ENCODE results near the gene MEN1. TPM values are rescaled to one million over a fixed set of nuclear protein-coding genes. Genes with fewer than 3 reads are reported as not detected.
"Not testable (repeated sequence)": the region's sequence is repeated elsewhere in the genome, so short reads cannot be mapped to it uniquely, and the experiment has no call there.

MEN1 gene
- total RNA-seq, 1 experiment from 2014 or later: 32.7 TPM

DNA sequence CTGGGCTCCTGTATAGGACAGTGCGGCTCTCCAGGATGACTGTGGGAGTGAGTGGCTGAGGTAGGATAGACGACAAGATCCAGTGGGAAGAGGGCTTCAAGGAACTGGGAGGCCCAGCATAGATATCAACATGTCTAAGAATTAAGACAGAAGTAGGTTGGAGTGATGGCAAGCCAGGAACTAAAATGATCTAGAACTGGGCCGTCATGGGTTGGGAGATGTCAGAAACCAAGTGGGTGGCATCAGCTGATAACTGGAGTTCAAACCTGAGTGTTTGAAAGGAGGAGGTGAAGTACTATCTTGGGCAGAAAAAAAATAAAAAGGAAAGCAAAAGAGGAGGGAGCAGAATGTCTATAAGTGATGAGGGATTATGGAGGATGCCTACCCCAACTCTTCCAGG, 7.1 kb upstream of the MEN1 start:
- DNase-seq: no peak
- peaks cover 5% of the 10 kb centered on the region for H3K4me1 ChIP-seq

DNA sequence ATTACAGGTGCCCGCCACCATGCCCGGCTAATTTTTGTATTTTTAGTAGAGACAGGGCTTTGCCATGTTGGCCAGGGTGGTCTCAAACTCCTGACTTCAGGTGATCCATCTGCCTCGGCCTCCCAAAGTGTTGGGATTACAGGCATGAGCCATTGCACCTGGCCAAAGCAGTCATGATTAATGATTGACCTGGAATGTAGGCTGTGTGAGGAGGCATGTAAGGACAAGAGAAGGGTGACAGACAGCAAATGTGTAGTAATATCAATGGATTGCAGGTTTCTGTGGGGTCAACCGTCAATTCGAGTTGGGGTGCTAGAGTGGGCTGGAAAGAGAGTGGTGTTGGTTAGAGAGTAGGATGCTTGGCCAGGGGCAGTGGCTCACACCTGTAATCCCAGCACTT, 5.1 kb upstream of the MEN1 start:
- H3K36me3 ChIP-seq (ENCODE audit: control insufficient read depth, insufficient read depth, low read length); H3K4me3 ChIP-seq (ENCODE audit: low read depth, low read length); BruUV-seq (replicated peaks); H3K27me3 Mint-ChIP-seq (ENCODE audit: insufficient read depth, unreplicated experiment); H3K4me3 Mint-ChIP-seq (ENCODE audit: unreplicated experiment); H3K36me3 Mint-ChIP-seq (ENCODE audit: insufficient read depth, unreplicated experiment); POLR2A ChIA-PET; H3K27ac Mint-ChIP-seq (ENCODE audit: unreplicated experiment); H3K27me3 ChIP-seq (replicated peaks; ENCODE audit: control insufficient read depth, insufficient read depth, low read length); H3K4me1 ChIP-seq; H3K4me1 Mint-ChIP-seq (ENCODE audit: low read depth, unreplicated experiment); H3K9me3 Mint-ChIP-seq (ENCODE audit: unreplicated experiment); intact Hi-C loops (cut with micrococcal nuclease; ENCODE audit: unreplicated experiment); H3K9me3 ChIP-seq: not testable (repeated sequence)
- peak; percentile 37 to 62 for DNase-seq
- CTCF ChIA-PET: interaction anchor here (0.6 kb wide), 1 partner anchor 261 kb away, joined by 3 read pairs; no protein-coding TSS in a partner anchor

More for the DNA sequence above, 7.1 kb upstream of the MEN1 start:
- Mint-ChIP-seq H3K27ac (ENCODE audit: unreplicated experiment) (no peak overlapping the region), H3K27me3 (ENCODE audit: insufficient read depth, unreplicated experiment) (no peaks in the 10 kb centered on the region), H3K4me1 (ENCODE audit: low read depth, unreplicated experiment) (peaks cover 7% of the 10 kb centered on the region), H3K9me3 (ENCODE audit: unreplicated experiment) (no peaks in the 10 kb centered on the region), H3K36me3 (ENCODE audit: insufficient read depth, unreplicated experiment) (peaks cover 5% of the 10 kb centered on the region), H3K4me3 (ENCODE audit: unreplicated experiment) (no peak overlapping the region)
- Histone ChIP-seq H3K27me3 (replicated peaks; ENCODE audit: control insufficient read depth, insufficient read depth, low read length) (no peaks in the 10 kb centered on the region), H3K36me3 (ENCODE audit: control insufficient read depth, insufficient read depth, low read length) (no peaks in the 10 kb centered on the region), H3K4me3 (ENCODE audit: low read depth, low read length) (no peak overlapping the region), H3K9me3 (no peaks in the 10 kb centered on the region)
- BruUV-seq (replicated peaks): no TSS peak
- TF ChIP-seq, protein P1, sequence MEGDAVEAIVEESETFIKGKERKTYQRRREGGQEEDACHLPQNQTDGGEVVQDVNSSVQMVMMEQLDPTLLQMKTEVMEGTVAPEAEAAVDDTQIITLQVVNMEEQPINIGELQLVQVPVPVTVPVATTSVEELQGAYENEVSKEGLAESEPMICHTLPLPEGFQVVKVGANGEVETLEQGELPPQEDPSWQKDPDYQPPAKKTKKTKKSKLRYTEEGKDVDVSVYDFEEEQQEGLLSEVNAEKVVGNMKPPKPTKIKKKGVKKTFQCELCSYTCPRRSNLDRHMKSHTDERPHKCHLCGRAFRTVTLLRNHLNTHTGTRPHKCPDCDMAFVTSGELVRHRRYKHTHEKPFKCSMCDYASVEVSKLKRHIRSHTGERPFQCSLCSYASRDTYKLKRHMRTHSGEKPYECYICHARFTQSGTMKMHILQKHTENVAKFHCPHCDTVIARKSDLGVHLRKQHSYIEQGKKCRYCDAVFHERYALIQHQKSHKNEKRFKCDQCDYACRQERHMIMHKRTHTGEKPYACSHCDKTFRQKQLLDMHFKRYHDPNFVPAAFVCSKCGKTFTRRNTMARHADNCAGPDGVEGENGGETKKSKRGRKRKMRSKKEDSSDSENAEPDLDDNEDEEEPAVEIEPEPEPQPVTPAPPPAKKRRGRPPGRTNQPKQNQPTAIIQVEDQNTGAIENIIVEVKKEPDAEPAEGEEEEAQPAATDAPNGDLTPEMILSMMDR (IDR thresholded peaks at IDR 0.05; ENCODE audit: insufficient read depth in 1 of 2, low read depth in 1 of 2, low read length in 1 of 2, severe bottlenecking in 1 of 2, unreplicated experiment in 1 of 2): no peak
- intact Hi-C loops (cut with micrococcal nuclease; ENCODE audit: unreplicated experiment): no loop called here
- CTCF ChIA-PET: no interaction called here
- POLR2A ChIA-PET: no interaction called here

DNA sequence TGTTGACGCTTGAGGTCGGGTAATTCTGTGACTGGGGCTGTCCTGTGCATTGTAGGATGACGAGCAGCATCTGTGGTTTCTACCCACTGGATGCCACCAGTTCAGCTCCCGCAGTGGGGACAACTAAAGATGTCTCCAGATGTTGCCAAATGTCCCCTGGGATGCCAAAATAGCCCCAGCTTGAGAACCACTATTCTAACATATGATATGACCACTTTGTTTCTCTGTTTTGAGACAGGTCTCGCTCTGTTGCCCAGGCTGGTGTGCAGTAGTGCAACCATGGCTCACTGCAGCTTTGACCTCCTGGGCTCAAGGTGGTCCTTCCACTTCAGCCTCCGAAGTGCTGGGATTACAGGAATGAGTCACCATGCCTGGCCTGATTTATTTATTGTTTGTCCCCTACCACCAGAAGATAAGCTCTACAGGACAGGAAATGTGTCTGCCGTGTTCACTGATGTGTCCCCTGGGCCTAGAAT, 4.4 kb upstream of the MEN1 start:
- DNase-seq: no peak
- TF ChIP-seq, protein P1 (IDR thresholded peaks at IDR 0.05; ENCODE audit: insufficient read depth in 1 of 2, low read depth in 1 of 2, low read length in 1 of 2, severe bottlenecking in 1 of 2, unreplicated experiment in 1 of 2): no peak
- Mint-ChIP-seq H3K4me3 (ENCODE audit: unreplicated experiment) (no peak overlapping the region), H3K27ac (ENCODE audit: unreplicated experiment) (no peak overlapping the region), H3K36me3 (ENCODE audit: insufficient read depth, unreplicated experiment) (peaks cover 13% of the 10 kb centered on the region), H3K27me3 (ENCODE audit: insufficient read depth, unreplicated experiment) (no peaks in the 10 kb centered on the region), H3K4me1 (ENCODE audit: low read depth, unreplicated experiment) (peaks cover 7% of the 10 kb centered on the region), H3K9me3 (ENCODE audit: unreplicated experiment) (no peaks in the 10 kb centered on the region)
- Histone ChIP-seq H3K4me1 (peaks cover 5% of the 10 kb centered on the region), H3K36me3 (ENCODE audit: control insufficient read depth, insufficient read depth, low read length) (no peaks in the 10 kb centered on the region), H3K4me3 (ENCODE audit: low read depth, low read length) (no peak overlapping the region), H3K9me3 (no peaks in the 10 kb centered on the region), H3K27me3 (replicated peaks; ENCODE audit: control insufficient read depth, insufficient read depth, low read length) (no peaks in the 10 kb centered on the region)
- BruUV-seq (replicated peaks): no TSS peak
- ChIA-PET CTCF (no interaction called here), POLR2A (no interaction called here)
- intact Hi-C loops (cut with micrococcal nuclease; ENCODE audit: unreplicated experiment): no loop called here

DNA sequence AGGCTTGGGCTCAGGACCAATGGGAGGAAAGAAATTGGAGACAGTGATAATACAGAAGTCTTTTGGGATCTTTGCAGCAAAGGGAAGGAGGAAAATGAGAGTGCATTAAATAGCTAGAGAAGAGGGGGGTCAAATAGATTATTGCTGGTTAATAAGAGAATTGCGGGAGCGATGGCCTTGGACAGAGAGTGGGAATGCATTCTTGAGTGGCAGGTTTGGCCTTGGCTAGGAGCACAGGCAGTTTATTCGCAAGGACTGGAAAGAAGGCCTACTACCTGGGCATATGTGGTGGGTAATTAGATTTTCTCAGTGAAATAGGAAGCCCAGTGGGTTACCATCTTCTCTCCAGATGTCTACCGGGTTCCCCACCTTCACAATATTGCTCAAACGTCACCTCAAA, 3.5 kb upstream of the MEN1 start:
- DNase-seq: no peak
- CTCF ChIA-PET: interaction anchor here (0.7 kb wide), 1 partner anchor 23 kb away, joined by 4 read pairs; no protein-coding TSS in a partner anchor
- Mint-ChIP-seq H3K4me1 (ENCODE audit: low read depth, unreplicated experiment) (peaks cover 7% of the 10 kb centered on the region), H3K27me3 (ENCODE audit: insufficient read depth, unreplicated experiment) (no peaks in the 10 kb centered on the region), H3K36me3 (ENCODE audit: insufficient read depth, unreplicated experiment) (peaks cover 13% of the 10 kb centered on the region), H3K27ac (ENCODE audit: unreplicated experiment) (no peak overlapping the region), H3K4me3 (ENCODE audit: unreplicated experiment) (no peak overlapping the region), H3K9me3 (ENCODE audit: unreplicated experiment) (no peaks in the 10 kb centered on the region)
- BruUV-seq (replicated peaks): no TSS peak
- Histone ChIP-seq H3K9me3 (no peaks in the 10 kb centered on the region), H3K27me3 (replicated peaks; ENCODE audit: control insufficient read depth, insufficient read depth, low read length) (no peaks in the 10 kb centered on the region), H3K4me1 (peaks cover 5% of the 10 kb centered on the region), H3K4me3 (ENCODE audit: low read depth, low read length) (no peak overlapping the region), H3K36me3 (ENCODE audit: control insufficient read depth, insufficient read depth, low read length) (no peaks in the 10 kb centered on the region)
- TF ChIP-seq, protein P1 (IDR thresholded peaks at IDR 0.05; ENCODE audit: insufficient read depth in 1 of 2, low read depth in 1 of 2, low read length in 1 of 2, severe bottlenecking in 1 of 2, unreplicated experiment in 1 of 2): no peak
- intact Hi-C loops (cut with micrococcal nuclease; ENCODE audit: unreplicated experiment): no loop called here
- POLR2A ChIA-PET: no interaction called here

Measured in Caco-2 (cell line).